K562 (cell line): ENCODE data around the gene ADD1. TPM values are rescaled to one million over a fixed set of nuclear protein-coding genes. Genes with fewer than 3 reads are reported as not detected.

Source experiments
- CBFA2T2 ChIP-seq: fragments of 450-650 bp; conservative IDR thresholded peaks from 2 replicates; pipeline ENCODE4 v1.6.1; 2017; ENCODE audit warnings: mild to moderate bottlenecking
- CCAR2 ChIP-seq: fragments of 200-400 bp; formaldehyde crosslinking; IDR thresholded peaks from 2 replicates; pipeline ENCODE4 v1.6.1; 2017; ENCODE audit warnings: mild to moderate bottlenecking, low read depth, low read length
- ERF ChIP-seq: fragments of 450-650 bp; formaldehyde crosslinking; IDR thresholded peaks from 2 replicates; pipeline ENCODE4 v1.4.0; 2020; ENCODE audit warnings: mild to moderate bottlenecking, mixed read lengths
- MCM5 ChIP-seq: fragments of 450-650 bp; IDR thresholded peaks from 2 replicates; pipeline ENCODE4 v1.6.1; 2016; ENCODE audit warnings: low read depth
- MEF2D ChIP-seq: conservative IDR thresholded peaks from 2 replicates; pipeline ENCODE4 v1.6.1; 2016; ENCODE audit warnings: low read depth, missing genetic modification characterization, missing compliant biosample characterization
- NELFE ChIP-seq: IDR thresholded peaks from 2 replicates; pipeline ENCODE4 v1.6.1; 2011; ENCODE audit warnings: mild to moderate bottlenecking; ENCODE audit not compliant: insufficient read depth, insufficient read length
- PHF21A ChIP-seq: fragments of 450-650 bp; IDR thresholded peaks from 2 replicates; pipeline ENCODE4 v1.6.1; 2017; ENCODE audit warnings: low read depth, borderline replicate concordance
- PRPF4 ChIP-seq: fragments of 200-400 bp; formaldehyde crosslinking; IDR thresholded peaks from one replicate; pipeline ENCODE4 v1.6.1; 2017; ENCODE audit warnings: low read length, low read depth, mild to moderate bottlenecking; ENCODE audit not compliant: insufficient read depth, poor library complexity, severe bottlenecking
- RAD51 ChIP-seq: fragments of 450-650 bp; IDR thresholded peaks from 2 replicates; pipeline ENCODE4 v1.7.1; 2016; ENCODE audit warnings: low read depth, mild to moderate bottlenecking, borderline replicate concordance
- SMAD1 ChIP-seq: fragments of 150-350 bp; IDR thresholded peaks from 2 replicates; pipeline ENCODE4 v1.6.1; 2014; ENCODE audit warnings: low read length, low read depth; ENCODE audit not compliant: partially characterized antibody
- TAF1 ChIP-seq: IDR thresholded peaks from 2 replicates; pipeline ENCODE4 v1.6.1; 2011; ENCODE audit warnings: mild to moderate bottlenecking, low read length, moderate library complexity; ENCODE audit not compliant: insufficient read depth, control insufficient read depth, severe bottlenecking; ENCODE audit errors: extremely low read depth
- TEAD2 ChIP-seq: fragments of 450-650 bp; IDR thresholded peaks from 2 replicates; pipeline ENCODE4 v1.6.1; 2016; ENCODE audit warnings: missing genetic modification characterization, control low read depth, missing compliant biosample characterization
- TFAM ChIP-seq: fragments of 250-450 bp; sonication (Bioruptor Pico); conservative IDR thresholded peaks from 2 replicates; pipeline ENCODE4 v1.5.0; 2021; ENCODE audit warnings: mild to moderate bottlenecking, moderate library complexity
- TSC22D4 ChIP-seq: fragments of 450-650 bp; IDR thresholded peaks from 2 replicates; pipeline ENCODE4 v1.6.1; 2016; ENCODE audit warnings: missing genetic modification characterization, missing biosample characterization, control low read depth
- ZKSCAN3 ChIP-seq: fragments of 250-450 bp; sonication (Bioruptor Pico); IDR thresholded peaks from 2 replicates; pipeline ENCODE4 v1.4.0; 2020
- ZNF408 ChIP-seq: fragments of 250-450 bp; sonication (Bioruptor Pico); IDR thresholded peaks from 2 replicates; pipeline ENCODE4 v1.4.0; 2020; ENCODE audit warnings: low read depth, mild to moderate bottlenecking, moderate library complexity
- ZNF778 ChIP-seq: fragments of 450-650 bp; formaldehyde crosslinking; IDR thresholded peaks from 2 replicates; pipeline ENCODE4 v1.4.0; 2020; ENCODE audit warnings: mild to moderate bottlenecking, moderate library complexity
- polyA plus RNA-seq, 8 experiments: library from polyadenylated mRNA; depleted of rRNA in 4 of 8; stranded (reverse) in 5 of 8; unstranded in 3 of 8; fragments of >200 nt; fragmentation: Nextera tagmentation in 2 of 8; fragmentation: Illumina TruSeq in 1 of 8; extraction: Ambion mirVana in 2 of 8; extraction: Trizol in 1 of 8; gene quantifications; 2 replicates each; pipeline versions ENCODE4 v1.2.1 to v1.2.3, GENCODE V29; 2011 to 2014; ENCODE audit warnings: inconsistent platforms in 1 of 8, missing spikeins in 1 of 8
- total RNA-seq, 7 experiments: library from RNA; depleted of rRNA in 6 of 7; stranded (reverse); fragments of >200 nt in 6 of 7; fragmentation: Illumina TruSeq in 2 of 7; extraction: Trizol in 2 of 7; gene quantifications; 2 replicates each; pipeline versions ENCODE4 v1.2.1 to v1.2.3, GENCODE V29; 2011 to 2021; ENCODE audit warnings: low replicate concordance in 1 of 7
- TF ChIP-seq, protein P1 (sequence below): IDR thresholded peaks from 3 replicates; pipeline ENCODE4 v1.6.1; 2011; ENCODE audit warnings: borderline replicate concordance, mild to moderate bottlenecking; ENCODE audit not compliant: insufficient read length, insufficient read depth
- TF ChIP-seq, protein P2 (sequence below): fragments of 450-650 bp; conservative IDR thresholded peaks from 2 replicates; pipeline ENCODE4 v1.6.1; 2016; ENCODE audit warnings: missing genetic modification characterization, low read depth, mild to moderate bottlenecking, control low read depth, missing compliant biosample characterization
- TF ChIP-seq, protein P3 (sequence below), 2 experiments: fragments of 450-650 bp in 1 of 2; IDR thresholded peaks; 2 replicates each; pipeline ENCODE4 v1.6.1; 2011 to 2017; ENCODE audit warnings: low read depth in 2 of 2, antibody characterized with exemption in 1 of 2, borderline replicate concordance in 1 of 2, low read length in 1 of 2, mild to moderate bottlenecking in 1 of 2, mixed read lengths in 1 of 2; ENCODE audit not compliant: control insufficient read depth in 1 of 2

Gene ADD1
- total and polyA plus RNA-seq, 9 of the 15 experiments (the other 6 are each of a cell fraction or from before 2014, with no cell fraction given): 17.5 to 153 (median 74.0) TPM

GRCh38 chr4:2934813-2935761, 91.4 kb downstream of the ADD1 start (continued):
- TF ChIP-seq, protein P1, sequence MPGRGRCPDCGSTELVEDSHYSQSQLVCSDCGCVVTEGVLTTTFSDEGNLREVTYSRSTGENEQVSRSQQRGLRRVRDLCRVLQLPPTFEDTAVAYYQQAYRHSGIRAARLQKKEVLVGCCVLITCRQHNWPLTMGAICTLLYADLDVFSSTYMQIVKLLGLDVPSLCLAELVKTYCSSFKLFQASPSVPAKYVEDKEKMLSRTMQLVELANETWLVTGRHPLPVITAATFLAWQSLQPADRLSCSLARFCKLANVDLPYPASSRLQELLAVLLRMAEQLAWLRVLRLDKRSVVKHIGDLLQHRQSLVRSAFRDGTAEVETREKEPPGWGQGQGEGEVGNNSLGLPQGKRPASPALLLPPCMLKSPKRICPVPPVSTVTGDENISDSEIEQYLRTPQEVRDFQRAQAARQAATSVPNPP: no peak
- TF ChIP-seq SMAD1 (peak; percentile 40), PRPF4 (no peak), PHF21A (no peak), MCM5 (no peak), CBFA2T2 (no peak), ZNF778 (CRISPR knock-in tag) (no peak), TAF1 (peak; percentile 93), ERF (CRISPR knock-in tag) (no peak), MEF2D (tag) (no peak), TEAD2 (tag) (no peak), NELFE (no peak), TSC22D4 (tag) (no peak), TFAM (CRISPR knock-in tag) (no peak), ZKSCAN3 (CRISPR knock-in tag) (no peak), RAD51 (no peak), ZNF408 (CRISPR knock-in tag) (no peak), CCAR2 (no peak)
- TF ChIP-seq, protein P2, sequence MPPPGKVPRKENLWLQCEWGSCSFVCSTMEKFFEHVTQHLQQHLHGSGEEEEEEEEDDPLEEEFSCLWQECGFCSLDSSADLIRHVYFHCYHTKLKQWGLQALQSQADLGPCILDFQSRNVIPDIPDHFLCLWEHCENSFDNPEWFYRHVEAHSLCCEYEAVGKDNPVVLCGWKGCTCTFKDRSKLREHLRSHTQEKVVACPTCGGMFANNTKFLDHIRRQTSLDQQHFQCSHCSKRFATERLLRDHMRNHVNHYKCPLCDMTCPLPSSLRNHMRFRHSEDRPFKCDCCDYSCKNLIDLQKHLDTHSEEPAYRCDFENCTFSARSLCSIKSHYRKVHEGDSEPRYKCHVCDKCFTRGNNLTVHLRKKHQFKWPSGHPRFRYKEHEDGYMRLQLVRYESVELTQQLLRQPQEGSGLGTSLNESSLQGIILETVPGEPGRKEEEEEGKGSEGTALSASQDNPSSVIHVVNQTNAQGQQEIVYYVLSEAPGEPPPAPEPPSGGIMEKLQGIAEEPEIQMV: no peak
- TF ChIP-seq, protein P3, sequence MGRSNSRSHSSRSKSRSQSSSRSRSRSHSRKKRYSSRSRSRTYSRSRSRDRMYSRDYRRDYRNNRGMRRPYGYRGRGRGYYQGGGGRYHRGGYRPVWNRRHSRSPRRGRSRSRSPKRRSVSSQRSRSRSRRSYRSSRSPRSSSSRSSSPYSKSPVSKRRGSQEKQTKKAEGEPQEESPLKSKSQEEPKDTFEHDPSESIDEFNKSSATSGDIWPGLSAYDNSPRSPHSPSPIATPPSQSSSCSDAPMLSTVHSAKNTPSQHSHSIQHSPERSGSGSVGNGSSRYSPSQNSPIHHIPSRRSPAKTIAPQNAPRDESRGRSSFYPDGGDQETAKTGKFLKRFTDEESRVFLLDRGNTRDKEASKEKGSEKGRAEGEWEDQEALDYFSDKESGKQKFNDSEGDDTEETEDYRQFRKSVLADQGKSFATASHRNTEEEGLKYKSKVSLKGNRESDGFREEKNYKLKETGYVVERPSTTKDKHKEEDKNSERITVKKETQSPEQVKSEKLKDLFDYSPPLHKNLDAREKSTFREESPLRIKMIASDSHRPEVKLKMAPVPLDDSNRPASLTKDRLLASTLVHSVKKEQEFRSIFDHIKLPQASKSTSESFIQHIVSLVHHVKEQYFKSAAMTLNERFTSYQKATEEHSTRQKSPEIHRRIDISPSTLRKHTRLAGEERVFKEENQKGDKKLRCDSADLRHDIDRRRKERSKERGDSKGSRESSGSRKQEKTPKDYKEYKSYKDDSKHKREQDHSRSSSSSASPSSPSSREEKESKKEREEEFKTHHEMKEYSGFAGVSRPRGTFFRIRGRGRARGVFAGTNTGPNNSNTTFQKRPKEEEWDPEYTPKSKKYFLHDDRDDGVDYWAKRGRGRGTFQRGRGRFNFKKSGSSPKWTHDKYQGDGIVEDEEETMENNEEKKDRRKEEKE (IDR thresholded peaks at IDR 0.05; ENCODE audit: borderline replicate concordance in 1 of 2, control insufficient read depth in 1 of 2, low read depth in 2 of 2, low read length in 1 of 2): no peak
